HEK293T (cell line): ENCODE data around the gene COG3.

Source experiments
- ARNT ChIP-seq: fragments of 450-650 bp; IDR thresholded peaks from 2 replicates; pipeline ENCODE4 v1.6.1; 2017; ENCODE audit warnings: mild to moderate bottlenecking
- FOXM1 ChIP-seq: fragments of 450-650 bp; IDR thresholded peaks from 2 replicates; pipeline ENCODE4 v1.6.1; 2017; ENCODE audit warnings: mild to moderate bottlenecking, borderline replicate concordance
- L3MBTL2 ChIP-seq: fragments of 450-650 bp; conservative IDR thresholded peaks from 2 replicates; pipeline ENCODE4 v1.6.1; 2016; ENCODE audit warnings: mild to moderate bottlenecking
- SP1 ChIP-seq: fragments of 450-650 bp; IDR thresholded peaks from 2 replicates; pipeline ENCODE4 v1.6.1; 2017
- TF ChIP-seq, protein P1 (sequence below): fragments of 450-650 bp; IDR thresholded peaks from 2 replicates; pipeline ENCODE4 v1.6.1; 2016

DNA sequence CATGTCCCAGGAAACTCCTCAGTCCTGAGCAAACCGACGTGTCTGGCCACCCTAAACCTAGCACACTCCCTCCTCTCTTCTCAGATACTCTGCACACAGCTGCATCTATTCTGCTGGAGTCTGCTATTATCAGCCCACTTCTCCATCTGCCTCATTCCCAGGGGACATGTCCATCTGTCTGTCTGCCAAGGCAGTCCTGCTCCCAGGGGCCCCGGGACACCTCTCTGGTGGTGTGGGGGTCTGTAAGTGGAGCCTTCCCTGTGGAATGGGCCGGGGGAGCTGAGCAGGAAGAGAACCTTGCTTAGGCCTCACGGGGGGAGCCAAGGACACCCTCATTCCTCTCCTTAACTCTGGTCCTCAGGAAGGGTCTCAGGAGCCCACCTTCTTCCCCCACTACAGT is 78.1 kb downstream of the COG3 start:
- TF ChIP-seq SP1 (no peak), FOXM1 (no peak), L3MBTL2 (no peak), ARNT (no peak)
- TF ChIP-seq, protein P1, sequence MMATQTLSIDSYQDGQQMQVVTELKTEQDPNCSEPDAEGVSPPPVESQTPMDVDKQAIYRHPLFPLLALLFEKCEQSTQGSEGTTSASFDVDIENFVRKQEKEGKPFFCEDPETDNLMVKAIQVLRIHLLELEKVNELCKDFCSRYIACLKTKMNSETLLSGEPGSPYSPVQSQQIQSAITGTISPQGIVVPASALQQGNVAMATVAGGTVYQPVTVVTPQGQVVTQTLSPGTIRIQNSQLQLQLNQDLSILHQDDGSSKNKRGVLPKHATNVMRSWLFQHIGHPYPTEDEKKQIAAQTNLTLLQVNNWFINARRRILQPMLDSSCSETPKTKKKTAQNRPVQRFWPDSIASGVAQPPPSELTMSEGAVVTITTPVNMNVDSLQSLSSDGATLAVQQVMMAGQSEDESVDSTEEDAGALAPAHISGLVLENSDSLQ = no peak
